Measurements from ENCODE around the gene DHRS3.

DNA sequence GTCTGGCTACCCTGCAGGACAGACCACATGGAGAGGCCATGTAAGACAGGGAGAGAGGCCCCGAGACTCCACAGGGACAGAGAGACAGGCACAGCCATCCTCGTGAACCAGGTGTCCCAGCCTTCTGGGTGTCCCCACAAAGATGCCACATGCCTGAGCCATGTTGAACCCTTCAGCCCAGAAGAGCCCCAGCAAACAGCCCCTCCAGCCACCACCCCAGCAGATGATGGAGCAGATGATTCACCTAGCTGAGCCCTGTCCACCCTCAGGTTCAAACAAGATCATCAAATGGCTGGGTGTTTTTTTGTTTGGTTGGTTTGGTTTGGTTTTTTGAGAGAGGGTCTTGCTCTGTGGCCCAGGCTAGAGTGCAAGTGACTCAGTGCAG is 78.7 kb downstream of the DHRS3 start:
- TF ChIP-seq EZH2 (IDR thresholded peaks at IDR 0.05; ENCODE audit: borderline replicate concordance, low read depth, low read length, severe bottlenecking) = no peak
- TF ChIP-seq, protein P1, sequence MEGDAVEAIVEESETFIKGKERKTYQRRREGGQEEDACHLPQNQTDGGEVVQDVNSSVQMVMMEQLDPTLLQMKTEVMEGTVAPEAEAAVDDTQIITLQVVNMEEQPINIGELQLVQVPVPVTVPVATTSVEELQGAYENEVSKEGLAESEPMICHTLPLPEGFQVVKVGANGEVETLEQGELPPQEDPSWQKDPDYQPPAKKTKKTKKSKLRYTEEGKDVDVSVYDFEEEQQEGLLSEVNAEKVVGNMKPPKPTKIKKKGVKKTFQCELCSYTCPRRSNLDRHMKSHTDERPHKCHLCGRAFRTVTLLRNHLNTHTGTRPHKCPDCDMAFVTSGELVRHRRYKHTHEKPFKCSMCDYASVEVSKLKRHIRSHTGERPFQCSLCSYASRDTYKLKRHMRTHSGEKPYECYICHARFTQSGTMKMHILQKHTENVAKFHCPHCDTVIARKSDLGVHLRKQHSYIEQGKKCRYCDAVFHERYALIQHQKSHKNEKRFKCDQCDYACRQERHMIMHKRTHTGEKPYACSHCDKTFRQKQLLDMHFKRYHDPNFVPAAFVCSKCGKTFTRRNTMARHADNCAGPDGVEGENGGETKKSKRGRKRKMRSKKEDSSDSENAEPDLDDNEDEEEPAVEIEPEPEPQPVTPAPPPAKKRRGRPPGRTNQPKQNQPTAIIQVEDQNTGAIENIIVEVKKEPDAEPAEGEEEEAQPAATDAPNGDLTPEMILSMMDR (IDR thresholded peaks at IDR 0.05; ENCODE audit: extremely low read depth in 1 of 2, insufficient read depth in 1 of 2, low read depth in 1 of 2, low read length in 2 of 2) = no peak
- no peak for TF ChIP-seq POLR2AphosphoS5 (IDR thresholded peaks at IDR 0.05; ENCODE audit: insufficient read depth, low read depth, low read length)
- TF ChIP-seq, protein P2, sequence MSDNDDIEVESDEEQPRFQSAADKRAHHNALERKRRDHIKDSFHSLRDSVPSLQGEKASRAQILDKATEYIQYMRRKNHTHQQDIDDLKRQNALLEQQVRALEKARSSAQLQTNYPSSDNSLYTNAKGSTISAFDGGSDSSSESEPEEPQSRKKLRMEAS (IDR thresholded peaks at IDR 0.05; ENCODE audit: insufficient read depth, insufficient read length) = no peak
